IPS DF 6.9 (cell line): ENCODE measurements around the gene NPTX1.
A peak's percentile ranks its signal among the peaks of the same experiment; 100 is the strongest.

ENCODE experiments used
- DNase-seq: peaks from one replicate; pipeline ENCODE4 v3.0.0-alpha.2; 2013; ENCODE audit warnings: low read depth, low spot score
- H3K27ac ChIP-seq: one replicate; pipeline ENCODE4 v1.5.1; 2013; ENCODE audit warnings: low read length, control low read depth
- H3K27me3 ChIP-seq: 2 replicates; pipeline ENCODE4 v1.6.1; 2013; ENCODE audit warnings: mild to moderate bottlenecking, low read length; ENCODE audit not compliant: control insufficient read depth, insufficient read depth
- H3K36me3 ChIP-seq: 2 replicates; pipeline ENCODE4 v1.6.1; 2013; ENCODE audit warnings: low read length; ENCODE audit not compliant: control insufficient read depth, insufficient read depth
- H3K4me1 ChIP-seq: 2 replicates; pipeline ENCODE4 v1.6.1; 2013; ENCODE audit warnings: low read length; ENCODE audit not compliant: control insufficient read depth, insufficient read depth
- H3K4me3 ChIP-seq: 2 replicates; pipeline ENCODE4 v1.5.1; 2013; ENCODE audit warnings: mild to moderate bottlenecking, low read length
- H3K9me3 ChIP-seq: 2 replicates; pipeline ENCODE4 v1.6.1; 2013; ENCODE audit warnings: low read length, inconsistent platforms; ENCODE audit not compliant: control insufficient read depth, insufficient read depth
- WGBS: extraction: QIAGEN DNeasy Blood & Tissue Kit; methylation state at CpG from one replicate; pipeline ENCODE4 v1.1.7; 2013; ENCODE audit warnings: mixed read lengths, missing lambda C conversion rate; ENCODE audit not compliant: insufficient read length, insufficient coverage; 5-methylcytosine and 5-hydroxymethylcytosine counted together

The NPTX1 gene

DNA sequence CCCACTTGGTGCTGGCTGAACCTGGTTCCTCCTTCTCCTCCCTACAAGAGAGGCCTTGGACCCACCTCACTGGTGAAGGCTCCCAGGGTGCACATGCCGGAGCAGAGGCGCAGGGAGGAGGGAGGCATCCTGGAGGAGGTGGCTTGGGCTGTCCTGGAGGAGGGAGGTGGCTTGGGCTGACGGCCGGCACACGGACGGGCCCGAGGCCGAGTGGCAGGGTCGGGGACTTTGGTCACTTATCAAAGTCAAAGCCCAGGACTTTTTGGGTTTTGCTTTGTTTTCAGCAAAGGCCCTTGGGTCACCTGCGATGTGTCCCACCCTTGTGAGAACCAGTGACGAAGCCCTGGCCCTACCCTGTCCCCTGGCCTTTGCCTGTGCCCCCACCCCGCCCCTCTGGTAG, 32.9 kb downstream of the NPTX1 start:
- WGBS = no CpG with 5 or more reads among the region's 12 CpGs

DNA sequence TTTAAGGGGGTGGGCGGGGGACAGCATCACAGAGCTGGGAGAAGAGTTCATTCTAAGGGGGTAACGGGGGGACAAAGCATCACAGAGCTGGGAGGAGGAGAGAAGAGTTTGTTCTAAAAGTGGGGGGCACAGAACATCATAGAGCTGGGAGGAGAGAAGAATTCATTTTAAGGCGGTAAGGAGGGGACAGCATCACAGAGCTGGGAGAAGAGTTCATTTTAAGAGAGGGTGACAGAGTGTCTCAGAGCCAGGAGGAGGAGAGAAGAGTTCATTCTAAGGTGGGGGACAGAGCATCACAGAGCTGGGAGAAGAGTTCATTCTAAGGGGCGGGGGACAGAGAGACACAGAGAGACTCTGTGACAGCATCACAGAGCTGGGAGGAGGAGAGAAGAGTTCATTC, 33.6 kb downstream of the NPTX1 start:
- Histone ChIP-seq H3K4me3 (no peak overlapping the region), H3K27ac (no peak overlapping the region), H3K27me3 (no peaks in the 10 kb centered on the region), H3K36me3 (no peaks in the 10 kb centered on the region), H3K4me1 (peaks cover 1% of the 10 kb centered on the region), H3K9me3 (no peaks in the 10 kb centered on the region)
- no CpG with 5 or more reads among the region's 4 CpGs for WGBS
- no peak for DNase-seq

More for the DNA sequence above, 32.9 kb downstream of the NPTX1 start:
- Histone ChIP-seq H3K9me3 (no peaks in the 10 kb centered on the region), H3K36me3 (no peaks in the 10 kb centered on the region), H3K27me3 (no peaks in the 10 kb centered on the region), H3K4me3 (no peak overlapping the region), H3K4me1 (peaks cover 1% of the 10 kb centered on the region; the same call in 1 of the 2 replicates), H3K27ac (no peak overlapping the region)
- DNase-seq = no peak

DNA sequence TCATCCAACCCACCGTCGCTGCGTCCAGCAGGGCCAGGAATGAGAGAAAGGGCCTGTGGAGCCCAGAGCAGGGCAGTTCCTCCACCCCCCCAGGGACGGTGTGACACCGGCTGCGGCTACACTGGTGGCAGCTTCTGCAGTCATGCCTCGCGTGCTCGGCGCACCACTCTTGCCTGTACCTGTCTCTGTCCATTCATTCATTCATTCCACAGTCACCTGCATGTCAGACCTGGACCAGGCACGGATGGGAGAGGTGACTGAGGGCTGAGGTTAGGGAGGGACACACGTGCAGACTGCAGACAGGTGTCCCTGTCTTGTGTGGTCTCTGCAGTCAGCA, 34.1 kb downstream of the NPTX1 start:
- Histone ChIP-seq H3K27ac (no peak overlapping the region), H3K27me3 (no peaks in the 10 kb centered on the region), H3K9me3 (no peaks in the 10 kb centered on the region), H3K4me3 (no peak overlapping the region), H3K4me1 (peaks cover 1% of the 10 kb centered on the region), H3K36me3 (no peaks in the 10 kb centered on the region)
- no CpG with 5 or more reads among the region's 12 CpGs for WGBS
- DNase-seq = no peak

DNA sequence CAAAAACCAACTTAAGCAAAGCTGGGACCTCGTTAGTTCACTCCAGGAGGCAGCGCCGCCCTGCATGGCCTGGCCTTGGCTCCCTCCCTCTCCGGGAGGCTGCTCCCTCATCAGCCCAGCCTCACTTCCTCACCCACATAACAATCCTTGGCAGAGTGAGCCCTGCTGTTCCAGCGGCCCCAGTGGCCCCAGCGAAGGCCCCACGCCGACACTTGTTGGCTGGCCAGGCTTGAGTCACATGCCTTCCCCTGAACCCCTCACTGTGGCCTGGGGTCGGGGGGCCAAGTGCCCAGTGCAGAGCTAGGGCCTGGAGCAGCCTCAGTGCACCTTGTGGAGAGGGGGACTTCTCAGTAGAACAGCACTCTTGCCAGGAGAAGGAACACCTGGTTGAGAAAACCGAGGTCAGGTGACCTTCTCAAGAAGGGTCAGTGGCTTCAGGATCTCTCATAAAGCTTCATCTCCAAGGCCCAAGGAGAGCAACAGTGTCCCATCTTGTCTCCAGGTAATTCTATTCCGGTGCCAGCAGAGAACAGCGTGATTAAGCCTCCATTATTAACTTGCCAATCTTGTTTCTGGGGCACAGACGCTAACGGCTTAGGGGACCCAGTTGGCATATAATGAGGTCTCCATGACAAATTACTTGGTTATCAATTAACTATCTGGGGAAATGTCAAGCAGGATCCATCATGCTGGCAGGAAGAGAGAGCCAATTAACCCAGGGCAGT, 34.6 kb downstream of the NPTX1 start:
- H3K36me3 ChIP-seq = no peaks in the 10 kb centered on the region
- H3K4me3 ChIP-seq = no peak overlapping the region
- DNase-seq = no peak
- WGBS = no CpG with 5 or more reads among the region's 14 CpGs
- no peaks in the 10 kb centered on the region for H3K27me3 ChIP-seq
- no peaks in the 10 kb centered on the region for H3K9me3 ChIP-seq
- no peak overlapping the region for H3K27ac ChIP-seq
- H3K4me1 ChIP-seq = peaks cover 1% of the 10 kb centered on the region

DNA sequence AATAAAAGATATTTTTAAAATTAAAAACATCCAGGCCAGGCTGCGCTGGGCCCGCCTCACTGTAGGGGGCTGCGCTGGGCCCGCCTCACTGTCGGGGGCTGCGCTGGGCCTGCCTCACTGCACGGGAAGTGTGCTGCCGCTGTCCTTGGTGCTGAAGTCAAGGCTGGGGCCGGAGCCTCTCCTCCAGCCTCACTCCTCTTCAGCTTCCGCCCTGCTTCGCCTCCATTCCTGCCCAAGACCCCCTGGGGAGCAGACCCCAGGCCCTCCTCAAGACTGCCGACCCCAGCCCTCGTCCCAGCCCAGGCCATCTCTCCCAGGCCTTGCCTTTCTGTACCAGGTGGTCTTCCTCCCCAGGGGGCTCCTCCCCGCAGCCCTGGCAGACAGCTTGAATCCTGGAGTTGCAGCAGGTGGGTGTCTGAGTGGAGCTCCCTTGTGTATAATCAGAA, 35.3 kb downstream of the NPTX1 start:
- Histone ChIP-seq H3K36me3 (no peaks in the 10 kb centered on the region), H3K9me3 (no peaks in the 10 kb centered on the region), H3K4me1 (peaks cover 1% of the 10 kb centered on the region), H3K27me3 (no peaks in the 10 kb centered on the region), H3K27ac (no peak overlapping the region), H3K4me3 (no peak overlapping the region)
- peak; percentile 50 for DNase-seq
- WGBS = no CpG with 5 or more reads among the region's 14 CpGs

DNA sequence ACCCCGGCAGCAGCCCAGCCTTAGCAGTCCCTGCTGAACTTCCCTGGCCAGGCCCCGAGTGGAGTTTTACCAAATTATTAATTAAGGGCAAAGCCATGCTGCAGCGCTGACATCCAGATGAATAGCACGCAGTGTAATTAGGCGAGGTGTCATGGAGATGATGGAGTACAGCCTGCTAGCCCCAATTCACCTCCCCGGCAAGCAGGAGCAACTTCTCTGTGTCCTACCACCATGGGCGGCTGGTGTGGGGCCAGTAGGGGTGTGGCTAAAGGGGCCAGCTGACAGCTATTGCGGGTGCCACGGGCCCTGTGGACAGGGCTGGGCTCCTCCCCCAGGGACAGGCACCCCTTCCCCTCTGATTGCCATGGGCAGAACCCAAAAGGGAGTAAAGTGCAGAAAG, 36.9 kb downstream of the NPTX1 start:
- no CpG with 5 or more reads among the region's 9 CpGs for WGBS
- no peak overlapping the region for H3K27ac ChIP-seq
- no peaks in the 10 kb centered on the region for H3K9me3 ChIP-seq
- no peaks in the 10 kb centered on the region for H3K36me3 ChIP-seq
- H3K4me1 ChIP-seq = peaks cover 1% of the 10 kb centered on the region
- H3K4me3 ChIP-seq = no peak overlapping the region
- DNase-seq = no peak
- H3K27me3 ChIP-seq = no peaks in the 10 kb centered on the region

DNA sequence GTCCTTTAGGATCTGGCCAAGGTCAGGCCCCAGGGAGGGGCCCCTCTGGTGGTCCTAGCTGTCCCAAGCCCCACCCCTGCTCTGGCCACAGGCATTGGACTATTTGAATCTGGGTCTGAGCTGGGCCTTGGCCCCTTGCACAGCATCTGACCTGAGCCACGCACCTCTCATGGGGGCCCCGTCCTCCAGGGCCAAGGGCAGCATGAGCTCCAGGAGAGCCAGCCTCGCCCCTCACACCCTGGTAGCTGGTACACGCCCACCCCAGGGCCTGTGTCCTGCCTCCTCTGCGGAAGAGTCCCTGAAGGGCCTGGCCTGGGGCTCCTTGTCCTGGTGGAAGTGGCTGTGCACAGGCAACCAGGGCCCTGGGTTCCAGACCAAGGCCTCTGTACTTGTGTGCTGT, 37.6 kb downstream of the NPTX1 start:
- no peak overlapping the region for H3K27ac ChIP-seq
- H3K9me3 ChIP-seq = no peaks in the 10 kb centered on the region
- no peak for DNase-seq
- no CpG with 5 or more reads among the region's 5 CpGs for WGBS
- peaks cover 1% of the 10 kb centered on the region for H3K4me1 ChIP-seq
- H3K36me3 ChIP-seq = no peaks in the 10 kb centered on the region
- no peaks in the 10 kb centered on the region for H3K27me3 ChIP-seq
- H3K4me3 ChIP-seq = no peak overlapping the region

DNA sequence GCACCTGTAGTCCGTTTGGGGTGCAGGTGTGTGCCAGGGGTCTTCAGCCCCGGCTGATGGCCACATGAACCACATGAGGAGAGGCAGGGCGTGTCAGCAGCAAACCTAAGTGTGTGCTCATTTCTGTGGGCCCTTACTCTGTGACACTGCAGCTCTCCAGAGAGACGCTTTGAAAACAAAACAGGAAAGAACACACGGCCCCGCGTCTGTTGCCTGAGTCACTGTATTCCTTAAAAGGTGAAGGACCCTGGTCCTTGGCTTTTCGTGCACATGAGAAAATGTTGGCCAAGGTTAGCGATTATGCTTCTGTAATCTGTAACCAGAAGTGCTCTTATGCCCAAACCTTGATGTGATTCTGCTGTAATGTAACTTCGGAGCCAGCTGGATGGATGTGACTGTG, 38.9 kb downstream of the NPTX1 start:
- Histone ChIP-seq H3K4me3 (no peak overlapping the region), H3K9me3 (no peaks in the 10 kb centered on the region), H3K27ac (no peak overlapping the region), H3K27me3 (no peaks in the 10 kb centered on the region), H3K36me3 (no peaks in the 10 kb centered on the region), H3K4me1 (peaks cover 1% of the 10 kb centered on the region)
- no CpG with 5 or more reads among the region's 10 CpGs for WGBS
- no peak for DNase-seq

DNA sequence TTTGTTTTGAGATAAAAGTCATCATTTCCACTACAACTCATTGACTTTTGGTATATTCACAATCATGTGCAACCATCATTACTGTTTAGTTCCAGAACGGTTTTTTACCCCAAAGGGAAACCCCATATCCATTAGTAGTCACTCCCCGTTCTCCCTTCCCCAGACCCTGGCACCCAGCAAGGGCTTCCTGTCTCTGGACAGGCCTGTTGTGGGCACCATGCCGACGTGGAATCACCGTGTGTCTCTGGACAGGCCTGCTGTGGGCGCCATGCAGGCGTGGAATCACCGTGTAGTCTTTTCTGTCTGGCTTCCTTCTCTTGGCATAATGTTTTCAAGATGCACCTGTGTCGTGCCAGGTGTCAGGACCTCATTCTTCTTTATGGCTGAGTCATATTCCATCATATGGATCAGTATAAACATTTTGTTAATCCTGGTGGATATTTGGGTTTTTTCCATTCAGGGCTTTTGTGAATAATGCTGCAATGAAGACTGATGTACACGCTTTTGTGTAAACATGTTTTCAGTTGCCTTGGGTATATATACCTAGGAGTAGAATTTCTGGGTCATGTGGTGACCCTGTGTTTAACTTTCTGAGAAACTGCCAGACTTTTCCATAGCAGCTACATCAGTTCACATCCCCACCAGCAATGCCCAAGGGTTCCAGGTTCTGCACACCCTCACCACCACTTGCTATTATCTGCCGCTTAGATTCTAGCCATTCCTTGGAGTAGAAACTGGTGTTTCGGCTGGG, 42.3 kb downstream of the NPTX1 start:
- H3K27me3 ChIP-seq = no peaks in the 10 kb centered on the region
- H3K4me3 ChIP-seq = no peak overlapping the region
- no peak overlapping the region for H3K27ac ChIP-seq
- H3K4me1 ChIP-seq = no peaks in the 10 kb centered on the region; the same call in 1 of the 2 replicates
- no peak for DNase-seq
- H3K36me3 ChIP-seq = no peaks in the 10 kb centered on the region
- no peaks in the 10 kb centered on the region for H3K9me3 ChIP-seq
- WGBS = no CpG with 5 or more reads among the region's 12 CpGs

DNA sequence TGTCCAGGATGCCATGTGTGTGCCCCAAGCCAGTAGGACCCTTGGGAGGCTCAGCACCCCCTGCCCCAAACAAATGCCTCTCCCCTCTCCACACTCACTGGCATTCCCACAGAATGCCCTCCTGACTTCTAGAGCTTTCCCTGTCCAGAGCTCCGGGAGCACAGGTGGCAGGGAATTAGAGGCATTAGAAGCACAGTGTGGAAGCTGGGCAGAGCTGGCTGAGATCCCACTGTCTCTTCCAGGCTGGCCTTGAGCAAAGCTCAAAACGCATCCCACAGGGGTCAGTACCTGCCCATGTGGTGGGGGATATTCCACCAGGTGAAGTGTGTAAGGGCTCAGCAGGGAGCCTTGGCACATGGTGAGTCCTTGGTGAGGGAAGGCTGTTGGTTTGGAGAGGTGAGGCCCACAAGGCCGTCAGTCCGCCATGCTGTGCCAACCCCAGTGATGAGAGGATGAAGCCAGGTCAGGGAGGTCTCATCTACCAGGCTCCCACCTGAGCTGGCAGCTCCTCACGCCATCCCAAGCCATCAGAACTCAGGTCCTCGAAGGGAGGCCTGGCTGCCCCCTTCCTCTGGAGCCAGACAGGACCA, 43.4 kb downstream of the NPTX1 start:
- no peaks in the 10 kb centered on the region for H3K36me3 ChIP-seq
- DNase-seq = no peak
- H3K9me3 ChIP-seq = no peaks in the 10 kb centered on the region
- H3K27ac ChIP-seq = no peak overlapping the region
- no CpG with 5 or more reads among the region's 6 CpGs for WGBS
- H3K4me1 ChIP-seq = no peaks in the 10 kb centered on the region; the same call in 1 of the 2 replicates
- no peak overlapping the region for H3K4me3 ChIP-seq
- no peaks in the 10 kb centered on the region for H3K27me3 ChIP-seq
